GM18499 (cell line): ENCODE measurements around the gene RAMP2.
"Not testable (repeated sequence)": the region's sequence is repeated elsewhere in the genome, so short reads cannot be mapped to it uniquely, and the experiment has no call there.

Experiments
- ATAC-seq: cut with Tn5 transposase; IDR thresholded peaks from one replicate; pipeline ENCODE4 v1.9.1; 2021; ENCODE audit warnings: moderate number of reproducible peaks; ENCODE audit not compliant: insufficient read depth, unreplicated experiment

Gene RAMP2, protein sequence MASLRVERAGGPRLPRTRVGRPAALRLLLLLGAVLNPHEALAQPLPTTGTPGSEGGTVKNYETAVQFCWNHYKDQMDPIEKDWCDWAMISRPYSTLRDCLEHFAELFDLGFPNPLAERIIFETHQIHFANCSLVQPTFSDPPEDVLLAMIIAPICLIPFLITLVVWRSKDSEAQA

DNA sequence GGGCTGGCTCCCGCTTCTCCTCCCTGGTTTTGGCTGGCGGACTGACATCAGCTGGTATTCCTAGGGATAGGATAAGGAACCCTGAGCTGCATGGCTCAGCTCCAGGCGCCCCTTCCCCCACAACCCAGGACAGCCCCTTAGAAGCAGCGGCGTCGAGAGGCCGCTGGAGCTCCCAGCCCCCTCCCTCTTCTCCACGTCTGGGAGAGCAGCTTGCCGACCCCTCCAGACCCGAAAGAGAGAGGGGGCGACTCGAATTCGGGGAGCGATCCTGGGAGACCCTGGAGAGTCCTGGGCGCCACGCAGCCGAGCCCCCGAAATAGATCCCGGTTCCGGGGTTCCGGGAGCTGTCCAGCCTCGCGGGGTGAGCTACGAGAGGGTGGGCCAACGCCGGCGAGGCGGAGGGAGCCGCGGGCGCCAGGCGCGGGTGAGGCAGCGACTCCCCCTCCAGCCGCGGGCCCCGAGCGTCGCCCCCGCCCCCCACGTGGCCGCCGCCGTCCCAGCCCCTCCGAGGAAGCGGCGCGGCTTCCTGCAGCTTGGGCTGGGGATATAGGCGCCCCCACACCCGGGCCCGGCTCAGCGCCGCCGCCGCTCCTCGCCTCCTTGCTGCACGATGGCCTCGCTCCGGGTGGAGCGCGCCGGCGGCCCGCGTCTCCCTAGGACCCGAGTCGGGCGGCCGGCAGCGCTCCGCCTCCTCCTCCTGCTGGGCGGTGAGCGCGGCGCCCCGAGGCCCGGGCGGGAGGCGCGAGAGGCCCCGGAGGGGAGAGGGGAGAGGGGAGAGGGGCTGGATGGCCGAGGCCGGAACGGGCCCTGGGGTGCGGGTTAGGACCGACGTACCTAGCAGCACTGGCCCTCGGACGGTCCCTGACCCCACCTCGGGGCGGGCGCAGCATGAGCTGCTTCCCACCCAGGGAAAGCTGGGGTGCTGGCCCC lies at the start of gene RAMP2:
Gene RAMP2, plus strand, starts transcription at position 576 of the 930 bp plus-strand sequence. Its CDS starts 35 bp downstream, at position 611.
- no peak for ATAC-seq

GRCh38 chr17:42720996-42721583 lies 39.9 kb upstream of the RAMP2 start:
- ATAC-seq, result no peak

DNA sequence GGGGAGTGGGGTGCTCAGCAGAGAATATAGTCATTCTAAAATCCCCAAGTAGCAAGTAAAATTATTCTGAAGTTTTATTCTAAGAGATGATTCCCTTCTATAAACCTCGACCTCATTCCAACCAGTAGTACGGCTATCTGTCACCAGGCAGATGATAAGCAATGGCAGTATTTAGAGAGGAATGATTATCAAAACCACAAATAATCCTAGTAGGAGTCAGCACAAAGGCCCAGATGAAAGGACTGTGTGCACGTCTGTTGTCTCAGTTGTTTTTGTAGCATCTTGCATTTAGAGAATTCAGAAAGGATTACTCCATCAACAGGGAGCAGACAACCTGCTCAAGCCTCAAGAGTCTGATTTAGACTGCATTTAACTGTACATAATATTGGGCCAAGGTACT lies 37.4 kb upstream of the RAMP2 start:
- no peak for ATAC-seq

DNA sequence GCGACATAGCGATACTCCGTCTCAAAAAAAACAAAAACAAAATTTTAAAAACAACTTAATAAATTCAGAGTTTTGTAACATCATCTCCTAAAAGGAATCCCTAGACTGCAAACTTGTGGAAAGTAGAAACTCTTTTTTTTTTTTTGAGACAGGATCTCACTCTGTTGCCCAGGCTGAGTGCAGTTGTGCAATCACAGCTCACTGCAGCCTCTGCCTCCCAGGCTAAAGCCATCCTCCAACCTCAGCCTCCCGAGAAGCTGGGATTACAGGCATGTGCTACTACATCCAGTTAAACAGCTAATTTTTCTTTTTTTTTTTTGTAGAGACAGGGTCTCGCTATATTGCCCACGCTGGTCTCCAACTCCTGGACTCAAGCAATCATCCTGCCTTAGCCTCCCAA lies 35.9 kb upstream of the RAMP2 start:
- no peak for ATAC-seq

GRCh38 chr17:42740699-42741098 lies 20.3 kb upstream of the RAMP2 start:
- no peak for ATAC-seq

DNA sequence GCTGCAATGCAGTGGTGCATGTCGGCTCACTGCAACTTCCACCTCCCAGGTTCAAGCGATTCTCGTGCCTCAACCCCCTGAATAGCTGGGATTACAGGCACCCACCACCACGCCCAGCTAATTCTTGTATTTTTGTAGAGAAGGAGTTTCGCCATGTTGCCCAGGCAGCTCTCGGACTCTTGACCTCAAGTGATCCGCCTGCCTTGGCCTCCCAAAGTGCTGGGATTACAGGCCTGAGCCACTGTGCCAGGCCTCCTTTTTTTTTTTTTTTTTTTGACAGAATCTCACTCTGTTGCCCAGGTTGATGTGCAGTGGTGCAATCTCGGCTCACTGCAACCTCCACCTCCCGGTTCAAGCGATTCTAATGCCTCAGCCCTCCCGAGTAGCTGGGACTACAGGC lies 18.1 kb upstream of the RAMP2 start:
- not testable (repeated sequence) for ATAC-seq

DNA sequence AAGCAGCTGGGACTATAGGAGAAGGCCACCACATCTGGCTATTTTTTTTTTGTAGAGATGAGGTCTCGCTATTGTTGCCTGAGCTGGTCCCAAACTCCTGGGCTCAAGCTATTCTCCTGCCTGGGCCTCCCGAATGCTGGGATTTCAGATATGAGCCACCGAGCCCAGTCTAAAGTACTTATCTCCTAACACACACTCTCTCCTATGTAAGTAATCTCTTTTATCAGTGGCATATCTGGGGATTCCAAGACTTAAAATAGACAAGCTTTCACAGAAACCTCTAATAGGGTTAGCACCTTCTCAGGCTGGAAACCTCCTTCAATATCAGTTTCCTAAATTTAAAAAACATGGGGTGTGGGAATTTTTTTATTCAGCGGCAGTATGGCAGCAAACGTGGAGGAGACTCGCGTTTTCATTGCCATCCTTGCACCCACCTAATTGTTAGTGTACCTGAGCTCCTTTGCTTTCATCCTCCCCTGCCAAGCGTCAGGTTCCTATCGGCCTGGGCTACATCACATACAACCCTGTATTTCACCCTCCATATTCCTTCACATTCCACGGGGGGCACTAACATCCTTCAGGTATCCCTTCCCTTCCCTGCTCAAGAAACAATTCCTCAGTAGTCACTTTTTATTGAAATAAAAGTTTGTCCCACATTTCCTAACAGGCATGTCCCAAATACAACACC lies 17.3 kb upstream of the RAMP2 start:
- ATAC-seq, result no peak

DNA sequence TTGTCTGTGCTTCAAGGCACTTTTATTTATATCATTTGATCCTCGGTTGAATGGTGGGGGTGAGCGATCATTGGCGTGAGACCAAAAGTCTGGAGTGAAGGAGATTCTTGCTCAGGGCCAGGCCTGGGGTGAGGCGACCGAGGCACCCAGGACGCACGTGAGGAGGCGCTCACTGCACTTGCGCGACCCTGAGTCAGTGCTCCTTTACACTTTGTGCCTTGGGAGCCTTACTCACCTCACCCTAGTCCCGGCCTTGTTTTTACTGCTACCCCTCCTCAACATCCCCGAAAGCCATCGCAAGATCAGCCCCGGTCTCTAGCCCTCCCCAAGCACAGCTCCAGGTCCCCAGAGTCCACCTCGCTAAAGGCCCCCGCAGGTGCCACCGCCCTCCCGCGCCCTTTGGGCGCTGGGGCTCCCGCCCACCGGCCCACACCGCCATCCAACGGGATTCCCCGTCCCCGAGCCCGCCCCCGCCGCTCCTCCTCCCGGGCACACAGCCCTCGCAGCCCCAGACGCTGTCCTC lies 16.7 kb upstream of the RAMP2 start:
- ATAC-seq, result peak; percentile 26

DNA sequence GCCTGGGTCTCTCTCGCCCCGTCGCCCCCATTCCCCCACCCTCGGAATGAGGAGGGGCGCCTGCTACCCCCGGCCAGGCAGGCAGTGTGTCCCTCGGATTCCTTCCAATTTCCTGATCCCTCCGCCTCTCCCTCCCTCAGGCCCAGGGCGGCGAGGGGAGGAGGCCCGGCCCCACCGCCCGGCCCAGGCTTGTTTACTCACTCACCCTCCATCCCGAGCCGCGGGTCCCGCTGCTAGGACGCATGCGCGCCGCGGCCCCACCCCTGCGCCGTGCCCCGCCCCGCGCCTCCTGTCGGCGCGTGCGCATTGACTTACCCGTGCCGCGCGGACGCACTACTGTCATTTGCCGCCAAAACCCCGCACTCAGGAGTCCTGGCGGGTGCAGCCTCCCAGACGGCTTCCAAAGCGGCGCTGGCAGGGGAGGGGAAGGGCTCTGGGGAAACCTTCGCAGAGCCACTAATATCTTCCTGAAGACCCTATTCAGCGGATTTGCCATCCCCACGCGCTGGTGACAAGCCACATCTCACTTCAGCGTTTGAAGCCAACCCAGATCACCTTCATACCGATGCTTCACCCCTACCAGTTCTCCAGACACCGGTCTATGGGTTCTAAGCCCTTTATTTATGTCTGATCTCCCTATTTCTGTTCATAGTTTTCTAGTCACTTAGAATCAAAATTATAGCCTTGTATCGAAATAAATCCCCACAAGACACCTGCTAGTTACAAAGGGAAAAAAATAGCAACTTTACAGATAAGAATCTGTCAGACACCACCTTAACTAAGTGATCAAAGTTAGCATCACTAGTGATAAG lies 16.0 kb upstream of the RAMP2 start, which contains the start of gene EZH1:
Gene EZH1, minus strand, starts transcription at position 235 of the 812 bp plus-strand sequence. CDS start 16,099 bp downstream, outside the sequence.
- ATAC-seq, result peak; percentile 66

DNA sequence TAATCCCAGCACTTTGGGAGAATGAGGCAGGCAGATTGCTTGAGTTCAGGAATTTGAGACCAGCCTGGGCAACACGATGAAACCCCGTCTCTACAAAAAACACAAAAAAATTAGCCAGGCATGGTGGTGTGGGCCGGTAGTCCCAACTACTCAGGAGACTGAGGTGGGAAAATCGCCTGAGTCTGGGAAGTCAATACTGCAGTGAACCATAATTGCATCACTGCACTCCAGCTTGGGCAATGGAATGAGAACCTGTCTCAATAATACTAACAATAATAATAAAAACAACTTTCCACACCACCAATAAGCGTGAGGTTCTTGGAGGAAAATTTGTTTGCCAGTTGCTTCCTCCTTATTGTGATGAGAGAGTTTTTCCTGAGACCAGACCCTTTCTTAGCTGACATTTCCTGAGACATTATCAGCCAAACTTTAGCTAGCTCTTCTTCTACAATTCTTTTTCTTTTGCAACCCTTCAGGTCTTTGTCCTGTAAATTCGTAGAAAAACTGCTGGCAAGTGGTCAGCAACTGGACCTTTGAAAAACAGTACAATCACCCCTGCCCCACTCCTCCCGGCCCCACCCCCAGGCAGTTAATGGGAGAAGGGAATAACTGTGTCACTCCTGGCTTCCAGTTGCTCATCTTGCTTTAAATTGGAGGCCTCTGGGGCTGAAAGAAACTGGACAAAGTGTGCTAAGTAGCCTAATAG lies 12.7 kb upstream of the RAMP2 start:
- no peak for ATAC-seq

DNA sequence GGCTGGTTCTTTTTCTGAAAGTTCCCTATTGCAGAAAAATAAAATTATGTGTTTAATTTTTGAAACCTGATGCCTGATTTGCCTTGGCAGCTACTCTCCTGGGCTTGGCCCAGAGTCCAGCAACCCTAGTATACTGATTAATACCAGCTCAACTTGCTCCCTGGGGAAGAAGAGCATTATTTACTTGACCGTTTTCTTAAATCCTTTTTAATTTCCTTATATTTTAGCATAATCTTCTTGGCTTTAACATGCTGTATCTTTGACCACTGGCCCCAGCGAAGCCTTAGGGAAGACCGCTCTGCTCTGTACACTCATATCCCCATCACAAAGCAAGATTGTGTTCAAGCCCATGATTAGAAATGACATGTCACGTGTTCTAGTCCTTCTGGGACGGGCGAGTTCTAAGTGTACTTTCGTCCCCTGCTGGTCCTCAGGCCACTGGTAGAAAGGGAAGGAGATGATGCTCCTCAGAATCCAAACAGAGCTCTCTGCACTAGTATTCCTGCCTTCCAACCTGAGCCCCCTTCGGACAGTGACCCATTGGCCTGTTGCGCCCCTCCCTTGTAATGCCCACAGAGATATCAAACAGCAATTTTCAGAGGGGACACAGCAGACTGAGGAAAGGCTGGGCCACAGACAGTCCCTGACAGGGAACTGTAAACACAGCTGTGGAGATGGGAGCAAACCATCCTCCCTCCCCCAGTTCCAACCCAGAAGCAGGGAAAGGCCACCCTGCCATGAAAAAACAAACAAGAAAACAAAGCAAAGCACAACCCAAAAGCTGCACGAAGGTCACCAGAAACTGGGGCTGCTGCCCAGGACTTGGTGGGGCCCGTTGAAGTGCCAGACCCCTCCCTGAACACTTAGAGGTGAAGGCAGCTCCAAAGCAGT lies 11.9 kb upstream of the RAMP2 start:
- ATAC-seq, result no peak

- ATAC-seq, result no peak
Measured at GRCh38 chr17:42750739-42751344, 10.2 kb upstream of the RAMP2 start.

GRCh38 chr17:42751628-42752027 lies 9.4 kb upstream of the RAMP2 start:
- no peak for ATAC-seq

DNA sequence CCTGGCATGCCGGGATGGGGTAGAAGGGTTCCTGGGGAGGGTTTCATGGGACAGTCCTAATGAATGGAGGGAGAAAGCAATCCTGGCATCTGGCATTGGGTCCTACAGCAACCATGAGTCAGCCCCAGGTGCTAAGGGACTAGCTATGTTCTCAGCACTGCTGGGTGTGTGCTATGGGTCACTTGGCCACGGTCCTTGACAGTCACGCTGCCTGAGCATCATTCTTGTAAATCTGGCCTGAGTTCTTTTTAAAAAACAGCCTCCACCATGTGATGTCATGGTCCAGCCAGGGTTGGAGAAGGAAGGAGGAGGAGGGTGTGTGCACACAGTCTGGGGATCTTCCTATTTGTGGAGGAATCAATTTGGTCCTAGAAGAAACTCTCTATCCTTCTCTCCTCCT lies 6.2 kb upstream of the RAMP2 start:
- no peak for ATAC-seq

- no peak for ATAC-seq
Measured at GRCh38 chr17:42759982-42760651, 910 bp upstream of the RAMP2 start.

- no peak for ATAC-seq
Measured at GRCh38 chr17:42761638-42762037, 611 bp downstream of the RAMP2 start.

GRCh38 chr17:42766124-42766523 lies 5.1 kb downstream of the RAMP2 start:
- ATAC-seq, result no peak
